IPS-11a (cell line): ENCODE data around the gene MAGEB1.

Source experiments
- H3K4me3 ChIP-seq: one replicate; pipeline ENCODE4 v1.5.1; 2013; ENCODE audit warnings: low read depth, low read length, control low read depth

MAGEB1 gene

DNA sequence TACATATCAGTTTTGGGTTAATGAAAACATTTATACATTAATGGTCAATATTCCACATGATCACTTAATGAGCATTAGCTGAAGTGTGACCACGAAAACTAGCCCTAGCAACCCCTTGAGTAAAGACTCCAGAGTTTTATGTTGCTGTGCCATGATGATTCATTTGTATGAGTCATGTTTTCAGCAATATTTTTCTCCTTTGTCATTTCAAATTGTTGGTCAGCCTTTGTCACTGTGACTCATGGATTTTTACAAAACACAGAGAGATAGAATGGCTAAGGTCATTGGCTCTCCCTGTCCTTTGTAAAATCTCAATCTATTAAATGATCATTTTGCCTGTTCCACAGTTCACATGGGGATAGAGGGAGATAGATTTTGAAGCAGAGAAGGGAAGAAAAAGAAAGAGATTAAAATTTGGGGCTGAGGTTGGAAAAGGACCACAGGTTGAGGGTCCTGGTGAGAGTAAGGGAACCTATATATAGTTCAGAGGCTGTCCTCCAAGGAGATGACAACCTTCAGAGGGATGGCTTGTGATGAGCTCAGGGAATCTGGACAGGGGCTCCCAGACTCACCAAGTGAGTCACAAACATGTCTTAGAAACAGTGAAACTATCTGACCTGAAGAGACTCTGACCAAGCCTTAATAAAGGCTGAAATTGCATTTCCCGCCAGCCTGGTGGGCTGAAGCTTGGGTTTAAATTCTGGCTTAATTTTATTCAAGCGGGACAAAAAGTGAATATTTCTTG, 36.7 kb downstream of the MAGEB1 start:
- H3K4me3 ChIP-seq = no peak overlapping the region

- no peak overlapping the region for H3K4me3 ChIP-seq
Measured at GRCh38 chrX:30296408-30297254, 49.7 kb downstream of the MAGEB1 start.

GRCh38 chrX:30301208-30301607, 54.3 kb downstream of the MAGEB1 start:
- H3K4me3 ChIP-seq = no peak overlapping the region
